ENCODE data around the gene WNT7B. TPM values are rescaled to one million over a fixed set of nuclear protein-coding genes. Genes with fewer than 3 reads are reported as not detected.
A peak's percentile ranks its signal among the peaks of the same experiment; 100 is the strongest.

The WNT7B gene
- total RNA-seq: 10 to 100 TPM in 2 of 6 donors, 1 to 10 TPM in 4; 5.2 to 15.6 (median 8.8) TPM

DNA sequence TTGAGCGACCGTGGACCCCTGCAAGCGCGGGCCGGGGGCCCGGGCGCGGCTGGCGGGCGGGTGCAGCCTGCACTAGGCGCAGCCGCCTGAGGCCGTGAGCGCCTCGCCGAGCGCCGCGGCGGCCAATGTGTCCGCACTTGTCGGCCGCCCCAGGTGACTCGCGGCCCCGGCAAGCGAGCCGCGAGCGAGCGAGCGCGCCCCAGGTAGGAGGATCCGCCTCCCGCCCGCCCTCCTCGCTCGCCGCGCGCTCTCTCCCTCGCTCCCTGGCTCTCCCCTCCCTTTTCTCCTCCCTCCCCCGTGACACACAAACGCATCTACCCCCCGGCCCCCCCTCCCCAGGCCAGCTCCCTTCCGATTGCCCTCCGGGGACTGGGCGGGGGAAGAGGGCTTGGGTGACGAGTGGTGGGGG is at the start of gene WNT7B:
Gene WNT7B, minus strand, starts transcription at position 160 of the 409 bp plus-strand sequence. CDS start 408 bp downstream, outside the sequence.
- ATAC-seq (ENCODE audit: low FRiP score in 2 of 2): peak in 1 of 2 donors; percentile 32
- 3% methylated on average over 13 of the region's 49 CpGs; no CpG with 5 or more reads in 1 of the 2 donors for WGBS, 2 donors
- H3K27me3 ChIP-seq: peaks cover 0 to 61% (median 27%) of the 10 kb centered on the region in 4 donors

GRCh38 chr22:46025973-46026898 is 49.3 kb upstream of the WNT7B start:
- H3K27ac ChIP-seq: peak overlapping the region in 1 of 4 donors; percentile 83
- 90 to 93% methylated on average over 16 of the region's 17 CpGs for WGBS, 2 donors
- peak in 1 of 2 donors; percentile 17 for DNase-seq
- peak overlapping the region in 2 of 4 donors; percentile 51 to 58 for H3K4me3 ChIP-seq
- no peaks in the 10 kb centered on the region for H3K9me3 ChIP-seq
- no peaks in the 10 kb centered on the region for H3K27me3 ChIP-seq
- no peaks in the 10 kb centered on the region for H3K36me3 ChIP-seq
- peaks cover 7 to 14% (median 11%) of the 10 kb centered on the region in 4 donors for H3K4me1 ChIP-seq
- no peak for TF ChIP-seq POLR2AphosphoS5 (IDR thresholded peaks at IDR 0.05)
- TF ChIP-seq POLR2A (IDR thresholded peaks at IDR 0.05): no peak
- TF ChIP-seq, protein P1, sequence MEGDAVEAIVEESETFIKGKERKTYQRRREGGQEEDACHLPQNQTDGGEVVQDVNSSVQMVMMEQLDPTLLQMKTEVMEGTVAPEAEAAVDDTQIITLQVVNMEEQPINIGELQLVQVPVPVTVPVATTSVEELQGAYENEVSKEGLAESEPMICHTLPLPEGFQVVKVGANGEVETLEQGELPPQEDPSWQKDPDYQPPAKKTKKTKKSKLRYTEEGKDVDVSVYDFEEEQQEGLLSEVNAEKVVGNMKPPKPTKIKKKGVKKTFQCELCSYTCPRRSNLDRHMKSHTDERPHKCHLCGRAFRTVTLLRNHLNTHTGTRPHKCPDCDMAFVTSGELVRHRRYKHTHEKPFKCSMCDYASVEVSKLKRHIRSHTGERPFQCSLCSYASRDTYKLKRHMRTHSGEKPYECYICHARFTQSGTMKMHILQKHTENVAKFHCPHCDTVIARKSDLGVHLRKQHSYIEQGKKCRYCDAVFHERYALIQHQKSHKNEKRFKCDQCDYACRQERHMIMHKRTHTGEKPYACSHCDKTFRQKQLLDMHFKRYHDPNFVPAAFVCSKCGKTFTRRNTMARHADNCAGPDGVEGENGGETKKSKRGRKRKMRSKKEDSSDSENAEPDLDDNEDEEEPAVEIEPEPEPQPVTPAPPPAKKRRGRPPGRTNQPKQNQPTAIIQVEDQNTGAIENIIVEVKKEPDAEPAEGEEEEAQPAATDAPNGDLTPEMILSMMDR (IDR thresholded peaks at IDR 0.05): no peak
- TF ChIP-seq EP300 (IDR thresholded peaks at IDR 0.05): no peak
- ATAC-seq (ENCODE audit: low FRiP score in 2 of 2): no peak

More for the DNA sequence above, at the start of gene WNT7B:
- peaks cover 32 to 62% (median 39%) of the 10 kb centered on the region in 4 donors for H3K4me1 ChIP-seq
- no peak for TF ChIP-seq EP300 (IDR thresholded peaks at IDR 0.05)
- peak in 1 of 2 donors; percentile 41 for TF ChIP-seq POLR2AphosphoS5 (IDR thresholded peaks at IDR 0.05)
- peak in 2 of 4 donors; percentile 21 to 64 for TF ChIP-seq POLR2A (IDR thresholded peaks at IDR 0.05)
- TF ChIP-seq, protein P1 (IDR thresholded peaks at IDR 0.05): no peak
- H3K36me3 ChIP-seq: no peaks in the 10 kb centered on the region
- DNase-seq: peak; percentile 58 to 91
- peak within 1 kb of the TSS in 3 of 4 donors; percentile 49 to 53 (median 52) for H3K4me3 ChIP-seq
- H3K9me3 ChIP-seq: no peaks in the 10 kb centered on the region
- peak within 1 kb of the TSS in 2 of 4 donors; percentile 53 to 73 for H3K27ac ChIP-seq

DNA sequence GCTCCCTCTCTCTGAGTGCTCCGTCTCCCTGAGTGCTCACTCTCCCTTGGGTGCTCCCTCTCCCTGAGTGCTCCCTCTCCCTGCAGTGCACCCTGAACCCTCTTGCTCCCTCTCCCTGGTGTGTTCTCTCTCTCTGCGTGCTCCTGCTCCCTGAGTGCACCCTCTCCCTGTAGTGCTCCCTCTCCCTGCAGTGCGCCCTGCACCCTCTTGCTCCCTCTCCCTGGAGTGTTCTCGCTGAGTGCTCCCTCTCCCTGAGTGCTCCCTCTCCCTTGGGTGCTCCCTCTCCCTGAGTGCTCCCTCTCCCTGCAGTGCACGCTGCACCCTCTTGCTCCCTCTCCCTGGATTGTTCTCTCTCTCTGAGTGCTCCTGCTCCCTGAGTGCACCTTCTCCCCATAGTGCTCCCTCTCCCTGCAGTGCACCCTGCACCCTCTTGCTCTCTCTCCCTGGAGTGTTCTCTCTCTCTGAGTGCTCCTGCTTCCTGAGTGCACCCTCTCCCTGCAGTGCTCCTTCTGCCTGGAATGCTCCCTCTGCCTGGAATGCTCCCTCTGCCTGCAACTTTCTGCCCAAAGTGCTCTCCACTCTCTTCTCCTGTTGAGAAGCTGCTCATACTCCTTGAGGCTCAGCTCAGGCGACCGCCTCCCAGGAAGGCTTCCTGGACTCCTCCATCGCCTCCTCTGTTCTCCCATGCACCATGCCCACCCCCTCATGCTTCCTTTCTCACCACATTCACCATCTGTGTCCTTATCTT is 48.4 kb upstream of the WNT7B start:
- peak in 1 of 2 donors; percentile 14 for DNase-seq
- peaks cover 7 to 14% (median 11%) of the 10 kb centered on the region in 4 donors for H3K4me1 ChIP-seq
- H3K27me3 ChIP-seq: no peaks in the 10 kb centered on the region
- TF ChIP-seq, protein P1 (IDR thresholded peaks at IDR 0.05): no peak
- TF ChIP-seq POLR2A (IDR thresholded peaks at IDR 0.05) (no peak), EP300 (IDR thresholded peaks at IDR 0.05) (no peak), POLR2AphosphoS5 (IDR thresholded peaks at IDR 0.05) (no peak)
- H3K4me3 ChIP-seq: no peak overlapping the region
- no peaks in the 10 kb centered on the region for H3K36me3 ChIP-seq
- H3K9me3 ChIP-seq: no peaks in the 10 kb centered on the region
- no peak for ATAC-seq (ENCODE audit: low FRiP score in 2 of 2)
- no peak overlapping the region for H3K27ac ChIP-seq
- 78 to 85% methylated on average over 8 of the region's 8 CpGs for WGBS, 2 donors

DNA sequence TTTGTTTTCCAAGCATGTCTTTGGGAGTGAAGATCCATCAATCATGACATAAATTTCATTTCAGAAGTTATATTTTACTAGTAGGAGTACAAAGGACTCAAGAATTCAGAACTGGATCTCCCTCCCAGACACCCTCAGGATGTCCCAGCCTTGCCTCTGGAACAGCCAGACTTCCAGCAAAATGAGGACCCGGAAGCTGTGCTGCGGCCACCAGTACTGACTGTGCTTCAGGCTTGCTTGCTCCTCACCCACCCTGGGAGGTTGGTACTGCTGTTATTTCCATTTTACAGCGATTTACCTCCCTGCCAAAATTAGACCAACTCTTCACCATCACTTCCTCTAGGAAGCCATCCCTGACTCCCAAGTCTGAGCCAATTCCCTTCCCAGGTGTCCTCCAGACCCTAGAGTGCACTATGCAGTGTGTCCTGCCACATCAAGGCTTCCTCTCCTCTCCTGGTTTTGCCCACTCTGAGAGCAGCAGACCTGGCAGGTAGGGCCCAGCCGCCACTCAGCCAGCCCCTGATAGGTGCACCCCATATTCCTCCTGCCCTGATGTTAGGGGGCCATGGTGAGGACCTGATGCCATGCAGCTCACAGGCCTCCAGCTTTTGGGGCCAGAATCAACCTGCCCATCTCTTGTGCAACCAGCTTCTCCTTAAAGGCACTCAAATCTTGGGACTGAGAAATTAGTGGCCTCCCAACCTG is 47.3 kb upstream of the WNT7B start:
- Histone ChIP-seq H3K4me1 (peaks cover 7 to 18% (median 11%) of the 10 kb centered on the region in 4 donors), H3K27me3 (no peaks in the 10 kb centered on the region), H3K27ac (no peak overlapping the region), H3K9me3 (no peaks in the 10 kb centered on the region), H3K36me3 (no peaks in the 10 kb centered on the region), H3K4me3 (no peak overlapping the region)
- no peak for TF ChIP-seq EP300 (IDR thresholded peaks at IDR 0.05)
- 91 to 97% methylated on average over 3 to 4 of the region's 4 CpGs for WGBS, 2 donors
- ATAC-seq (ENCODE audit: low FRiP score in 2 of 2) (no peak), DNase-seq (peak in 1 of 2 donors; percentile 5)
